ENCODE measurements around the gene SLC26A11. TPM values are rescaled to one million over a fixed set of nuclear protein-coding genes. Genes with fewer than 3 reads are reported as not detected.
A peak's percentile ranks its signal among the peaks of the same experiment; 100 is the strongest.

Gene SLC26A11
- total RNA-seq, 3 donors from 2014 or later = 13.8 to 18.1 (median 14.0) TPM

DNA sequence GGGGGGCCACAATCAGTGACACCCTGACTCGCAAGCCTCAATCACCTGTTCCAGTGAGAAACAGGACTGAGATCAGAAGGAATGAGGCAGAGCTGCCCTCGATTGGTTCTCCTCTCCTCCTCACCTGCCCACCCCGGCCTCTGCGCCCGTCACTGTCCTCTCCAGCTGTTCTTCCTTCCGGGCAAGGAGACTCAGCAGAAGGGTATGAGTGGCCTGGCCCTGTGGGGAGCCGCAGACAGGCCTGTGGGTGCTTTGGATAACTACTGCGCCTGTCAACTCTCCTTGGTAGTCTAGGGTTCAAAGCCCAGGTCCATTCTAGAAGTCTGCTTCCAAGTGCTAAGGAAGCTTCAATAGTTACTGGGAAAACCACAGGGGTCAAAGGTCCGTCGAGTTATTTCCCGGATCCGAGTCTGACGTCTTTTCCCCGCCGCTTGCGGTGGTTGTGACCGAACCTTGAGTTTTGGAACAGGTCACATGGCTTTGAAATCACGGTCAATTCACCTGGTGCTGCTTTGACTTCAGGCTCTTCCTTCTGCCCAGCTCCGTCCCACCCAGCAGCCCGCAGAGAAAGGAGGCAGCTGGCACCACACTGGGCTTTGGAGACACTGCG lies 42.1 kb upstream of the SLC26A11 start:
- ATAC-seq = peak; percentile 88
- DNase-seq = peak in 2 of 3 donors; percentile 54
- H3K4me1 ChIP-seq (ENCODE audit: low read depth) = no peaks in the 10 kb centered on the region
- no peaks in the 10 kb centered on the region for H3K36me3 ChIP-seq (ENCODE audit: low read depth)
- H3K4me3 ChIP-seq = no peak overlapping the region
- intact Hi-C loops (cut with DNase I, micrococcal nuclease) = no loop called here
- TF ChIP-seq, protein P1, sequence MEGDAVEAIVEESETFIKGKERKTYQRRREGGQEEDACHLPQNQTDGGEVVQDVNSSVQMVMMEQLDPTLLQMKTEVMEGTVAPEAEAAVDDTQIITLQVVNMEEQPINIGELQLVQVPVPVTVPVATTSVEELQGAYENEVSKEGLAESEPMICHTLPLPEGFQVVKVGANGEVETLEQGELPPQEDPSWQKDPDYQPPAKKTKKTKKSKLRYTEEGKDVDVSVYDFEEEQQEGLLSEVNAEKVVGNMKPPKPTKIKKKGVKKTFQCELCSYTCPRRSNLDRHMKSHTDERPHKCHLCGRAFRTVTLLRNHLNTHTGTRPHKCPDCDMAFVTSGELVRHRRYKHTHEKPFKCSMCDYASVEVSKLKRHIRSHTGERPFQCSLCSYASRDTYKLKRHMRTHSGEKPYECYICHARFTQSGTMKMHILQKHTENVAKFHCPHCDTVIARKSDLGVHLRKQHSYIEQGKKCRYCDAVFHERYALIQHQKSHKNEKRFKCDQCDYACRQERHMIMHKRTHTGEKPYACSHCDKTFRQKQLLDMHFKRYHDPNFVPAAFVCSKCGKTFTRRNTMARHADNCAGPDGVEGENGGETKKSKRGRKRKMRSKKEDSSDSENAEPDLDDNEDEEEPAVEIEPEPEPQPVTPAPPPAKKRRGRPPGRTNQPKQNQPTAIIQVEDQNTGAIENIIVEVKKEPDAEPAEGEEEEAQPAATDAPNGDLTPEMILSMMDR (IDR thresholded peaks at IDR 0.05) = no peak
- H3K9me3 ChIP-seq = no peaks in the 10 kb centered on the region

DNA sequence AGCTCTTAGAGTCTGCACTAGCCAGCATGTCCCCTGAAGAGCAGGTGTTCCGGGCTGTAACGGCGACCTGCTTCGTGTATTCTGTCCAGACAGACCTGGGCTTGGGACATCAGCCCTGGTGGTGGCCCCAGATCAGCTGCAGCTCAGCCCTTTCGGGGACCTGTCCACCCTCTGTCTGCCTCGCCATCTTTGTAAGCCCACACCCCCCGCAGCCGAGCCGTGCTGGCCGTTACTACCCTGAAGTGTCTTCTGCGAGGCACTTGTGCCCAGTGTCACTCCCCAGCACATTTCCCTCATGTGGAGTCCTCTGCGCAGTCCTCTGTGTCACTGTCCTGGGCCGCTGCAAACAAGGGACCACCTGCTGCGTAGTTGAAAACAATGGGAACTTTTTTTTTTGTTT lies 40.0 kb upstream of the SLC26A11 start:
- Histone ChIP-seq H3K36me3 (ENCODE audit: low read depth) (no peaks in the 10 kb centered on the region), H3K9me3 (no peaks in the 10 kb centered on the region), H3K4me3 (no peak overlapping the region), H3K4me1 (ENCODE audit: low read depth) (no peaks in the 10 kb centered on the region)
- intact Hi-C loops (cut with DNase I, micrococcal nuclease) = no loop called here
- DNase-seq (no peak), ATAC-seq (no peak)
- TF ChIP-seq, protein P1 (IDR thresholded peaks at IDR 0.05) = no peak

DNA sequence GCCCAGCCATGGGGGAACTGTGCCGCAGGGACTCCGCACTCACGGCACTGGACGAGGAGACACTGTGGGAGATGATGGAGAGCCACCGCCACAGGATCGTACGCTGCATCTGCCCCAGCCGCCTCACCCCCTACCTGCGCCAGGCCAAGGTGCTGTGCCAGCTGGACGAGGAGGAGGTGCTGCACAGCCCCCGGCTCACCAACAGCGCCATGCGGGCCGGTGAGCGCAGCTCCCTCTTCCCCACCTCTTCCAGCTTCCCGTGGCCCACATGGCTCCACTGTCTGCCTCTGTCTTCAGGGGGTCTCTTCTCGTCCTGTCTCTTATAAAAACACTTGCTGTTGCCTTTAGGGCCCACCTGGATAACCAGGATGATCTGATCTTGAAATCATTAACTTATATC lies 38.8 kb upstream of the SLC26A11 start:
- no peaks in the 10 kb centered on the region for H3K9me3 ChIP-seq
- H3K36me3 ChIP-seq (ENCODE audit: low read depth) = no peaks in the 10 kb centered on the region
- no peak for ATAC-seq
- TF ChIP-seq, protein P1 (IDR thresholded peaks at IDR 0.05) = no peak
- no peak overlapping the region for H3K4me3 ChIP-seq
- H3K4me1 ChIP-seq (ENCODE audit: low read depth) = no peaks in the 10 kb centered on the region
- DNase-seq = no peak
- intact Hi-C loops (cut with DNase I, micrococcal nuclease) = no loop called here

DNA sequence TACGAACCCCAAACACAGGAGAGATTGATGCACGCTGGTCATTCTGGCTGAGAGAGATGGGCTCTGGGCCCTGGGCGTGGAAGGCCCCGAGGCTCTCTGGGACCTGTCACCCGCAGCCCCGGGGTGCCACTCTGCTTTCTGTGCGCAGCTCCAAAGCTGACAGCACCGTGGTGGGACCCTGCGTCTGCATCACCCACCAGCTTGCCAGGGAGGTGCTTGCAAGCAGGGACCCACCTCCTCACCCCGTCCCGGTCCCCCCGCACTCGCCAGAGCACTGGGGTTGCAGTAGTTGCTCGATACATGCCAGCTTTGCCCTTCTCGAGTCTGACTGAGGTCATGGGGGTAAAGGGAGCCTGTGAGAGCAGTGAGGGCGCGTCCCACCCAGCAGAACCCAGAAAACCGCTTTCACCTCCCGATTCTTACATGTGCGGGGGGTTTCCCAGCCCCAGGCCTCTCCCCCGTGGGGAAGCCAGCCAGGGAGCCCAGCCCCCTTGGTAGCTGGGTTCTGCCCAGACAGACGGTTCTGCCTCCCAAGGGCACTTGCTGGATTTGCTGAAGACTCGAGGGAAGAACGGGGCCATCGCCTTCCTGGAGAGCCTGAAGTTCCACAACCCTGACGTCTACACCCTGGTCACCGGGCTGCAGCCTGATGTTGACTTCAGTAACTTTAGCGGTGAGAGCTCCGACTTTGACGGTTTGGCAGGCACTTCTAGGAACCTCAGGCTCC lies 37.9 kb upstream of the SLC26A11 start:
- Histone ChIP-seq H3K4me1 (ENCODE audit: low read depth) (no peaks in the 10 kb centered on the region), H3K36me3 (ENCODE audit: low read depth) (no peaks in the 10 kb centered on the region), H3K9me3 (no peaks in the 10 kb centered on the region), H3K4me3 (no peak overlapping the region)
- intact Hi-C loops (cut with DNase I, micrococcal nuclease) = no loop called here
- TF ChIP-seq, protein P1 (IDR thresholded peaks at IDR 0.05) = no peak
- ATAC-seq = no peak
- no peak for DNase-seq

DNA sequence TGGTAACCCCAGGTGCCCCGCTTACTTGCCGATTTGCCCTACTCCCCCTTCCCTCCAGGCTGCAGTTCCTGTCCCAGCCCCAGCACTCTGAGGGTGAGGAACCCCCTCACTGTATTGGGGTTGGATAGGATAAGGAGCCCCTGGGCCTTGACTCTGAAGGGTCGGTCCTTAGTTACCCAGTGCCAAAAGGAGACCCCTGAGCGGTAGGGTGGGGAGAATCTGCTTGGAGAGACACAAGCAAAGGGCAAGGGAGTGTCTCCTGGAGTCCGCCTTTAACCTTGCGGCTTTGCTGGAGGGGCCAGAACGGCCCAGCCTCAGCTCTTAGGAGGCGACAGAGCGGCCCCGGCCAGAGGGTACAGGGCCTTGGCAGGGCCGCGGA lies 37.4 kb upstream of the SLC26A11 start:
- no peaks in the 10 kb centered on the region for H3K9me3 ChIP-seq
- H3K4me3 ChIP-seq = no peak overlapping the region
- peaks cover 5% of the 10 kb centered on the region for H3K4me1 ChIP-seq (ENCODE audit: low read depth)
- no peaks in the 10 kb centered on the region for H3K36me3 ChIP-seq (ENCODE audit: low read depth)
- DNase-seq (no peak), ATAC-seq (no peak)
- TF ChIP-seq, protein P1 (IDR thresholded peaks at IDR 0.05) = no peak
- intact Hi-C loops (cut with DNase I, micrococcal nuclease) = no loop called here

All from mucosa of descending colon (tissue), 3 donors.